Activated T-cell treated with anti-CD3 and anti-CD28 coated beads for 24 hours (primary cell): ENCODE results near the gene MSH3.
"Not testable (repeated sequence)": the region's sequence is repeated elsewhere in the genome, so short reads cannot be mapped to it uniquely, and the experiment has no call there.

ENCODE experiments used
- DNase-seq: peaks from one replicate; pipeline ENCODE4 v3.0.0-alpha.2; 2020; ENCODE audit warnings: low read depth

The MSH3 gene

GRCh38 chr5:80797428-80798024 is 143.1 kb downstream of the MSH3 start:
- DNase-seq, result no peak

DNA sequence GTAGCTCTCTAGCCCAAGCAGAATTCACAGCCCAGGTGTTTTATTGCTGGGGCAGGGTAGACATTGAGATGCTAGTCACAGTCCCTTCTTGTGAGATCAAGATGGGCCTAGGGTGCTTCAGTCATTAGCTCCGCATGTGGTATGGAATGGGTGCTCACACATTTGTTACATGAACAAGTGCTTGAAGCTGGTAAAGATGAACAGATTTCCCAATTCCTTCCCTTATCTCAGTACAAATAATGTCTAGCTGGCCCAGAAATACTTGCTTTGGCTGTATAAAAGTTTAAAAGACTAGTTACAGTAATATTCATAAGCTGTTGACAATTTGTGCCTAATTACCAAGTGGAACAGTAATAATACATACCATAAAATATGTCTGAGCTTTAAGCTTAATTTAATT is 143.7 kb downstream of the MSH3 start:
- DNase-seq, result no peak

DNA sequence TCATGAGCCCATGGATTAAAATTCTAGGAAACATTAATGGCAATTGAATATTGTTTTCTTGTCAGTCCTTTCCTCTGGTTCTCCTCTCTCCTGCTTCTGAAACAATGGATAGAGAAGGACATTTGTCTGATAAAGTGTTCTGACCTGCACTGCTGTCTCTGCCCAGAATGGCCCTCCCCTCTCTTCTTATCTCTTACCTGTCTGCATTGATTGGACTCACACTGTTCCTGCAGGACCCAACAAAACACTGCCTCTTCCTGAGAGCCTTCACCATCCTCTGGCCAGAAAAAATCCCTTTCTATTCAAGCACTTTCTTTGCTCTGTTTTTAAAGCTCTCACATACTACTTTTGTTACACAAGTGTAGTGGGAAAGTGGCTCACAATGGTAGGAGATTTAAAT is 144.2 kb downstream of the MSH3 start:
- DNase-seq, result no peak

DNA sequence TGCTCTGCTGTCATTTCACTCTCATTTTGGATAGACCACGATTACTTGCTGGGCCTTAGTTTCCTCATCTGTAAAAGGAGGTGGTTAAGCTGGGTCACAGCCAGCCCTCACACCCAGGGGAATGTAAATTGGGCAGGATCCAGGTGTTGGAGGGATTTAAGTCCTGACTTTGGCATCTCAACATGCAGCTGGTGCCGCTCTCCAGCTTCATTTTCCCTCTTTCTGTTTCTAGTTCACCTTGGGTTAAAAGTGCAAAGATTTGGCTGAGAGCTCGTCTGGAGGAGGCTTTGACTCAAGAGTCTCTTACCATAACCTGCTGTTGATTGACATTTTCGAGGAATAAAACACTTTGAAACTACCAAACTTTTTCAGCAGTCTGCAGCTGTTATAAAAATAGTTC is 144.6 kb downstream of the MSH3 start:
- no peak for DNase-seq

DNA sequence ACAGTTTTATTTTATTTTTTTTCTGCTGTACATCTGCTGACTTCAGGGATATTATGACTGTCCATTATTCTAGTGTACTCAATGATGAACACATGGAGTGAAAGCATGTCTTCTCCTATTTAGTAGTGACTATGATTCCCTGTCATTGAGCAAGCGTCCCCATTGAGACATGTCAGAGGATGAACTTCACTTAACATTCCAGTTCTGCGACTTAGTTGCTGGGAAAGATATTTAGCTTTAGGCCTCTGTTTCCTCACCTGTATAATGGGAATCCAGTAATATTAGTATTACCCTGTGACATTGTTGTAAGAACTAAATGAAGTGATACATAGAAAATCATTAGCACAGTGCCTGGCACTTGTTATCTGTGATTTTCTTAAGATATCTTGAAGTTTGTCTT is 145.1 kb downstream of the MSH3 start:
- no peak for DNase-seq

DNA sequence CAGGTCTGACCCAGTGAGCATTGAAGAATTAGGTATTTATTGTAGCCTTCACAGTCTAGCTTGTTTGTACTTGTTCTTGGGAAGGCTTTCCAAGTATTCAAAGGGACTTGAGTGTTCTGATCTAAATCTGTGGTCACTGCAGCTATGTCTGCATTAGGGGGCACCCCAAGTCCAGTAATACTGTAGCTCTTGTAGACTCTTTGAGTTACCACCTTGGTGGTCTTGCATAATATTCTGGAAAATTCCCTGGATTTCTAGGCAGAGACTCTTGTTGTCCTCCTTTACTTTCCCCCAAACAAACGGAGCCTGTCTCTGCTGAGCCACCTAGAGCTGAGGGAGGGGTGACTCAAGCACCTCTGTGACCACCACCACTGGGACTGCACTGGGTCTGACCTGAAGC is 149.9 kb downstream of the MSH3 start:
- no peak for DNase-seq

DNA sequence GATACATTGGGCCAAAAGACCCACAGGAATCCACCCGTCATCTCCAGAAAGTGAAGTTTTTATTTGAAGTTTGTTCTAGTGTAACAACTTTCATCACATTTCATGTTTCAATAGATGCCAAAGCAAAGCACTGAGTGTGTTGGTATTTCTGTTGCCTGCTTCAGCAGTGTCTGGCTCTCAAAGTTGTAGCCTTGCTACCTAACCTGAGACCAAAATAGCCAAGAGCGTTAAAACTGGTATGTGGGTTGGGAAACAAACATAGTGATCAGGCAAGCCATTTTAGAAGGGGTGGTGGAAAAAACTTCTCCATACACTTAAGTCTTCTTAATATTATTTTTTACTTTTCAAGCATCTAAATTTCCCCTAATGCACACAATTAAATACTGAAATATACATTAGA is 150.6 kb downstream of the MSH3 start:
- DNase-seq, result no peak

DNA sequence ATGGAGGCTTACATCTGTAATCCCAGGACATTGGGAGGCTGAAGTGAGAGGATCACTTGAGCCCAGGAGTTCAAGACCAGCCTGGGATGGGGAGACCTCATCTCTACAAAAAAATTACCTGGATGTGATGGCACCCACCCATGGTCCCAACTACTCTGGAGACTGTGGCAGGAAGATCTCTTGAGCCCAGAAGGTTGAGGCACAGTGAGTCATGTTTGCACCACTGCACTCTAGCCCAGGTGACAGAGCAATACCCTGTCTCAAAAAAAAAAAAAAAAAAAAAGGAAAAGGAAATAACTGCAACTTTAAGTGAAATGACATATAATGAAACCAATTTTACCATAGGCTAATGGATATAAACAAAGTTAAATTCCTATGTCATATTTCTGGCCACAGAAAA is 152.5 kb downstream of the MSH3 start:
- no peak for DNase-seq

GRCh38 chr5:80809451-80809850 is 155.0 kb downstream of the MSH3 start:
- DNase-seq, result no peak

DNA sequence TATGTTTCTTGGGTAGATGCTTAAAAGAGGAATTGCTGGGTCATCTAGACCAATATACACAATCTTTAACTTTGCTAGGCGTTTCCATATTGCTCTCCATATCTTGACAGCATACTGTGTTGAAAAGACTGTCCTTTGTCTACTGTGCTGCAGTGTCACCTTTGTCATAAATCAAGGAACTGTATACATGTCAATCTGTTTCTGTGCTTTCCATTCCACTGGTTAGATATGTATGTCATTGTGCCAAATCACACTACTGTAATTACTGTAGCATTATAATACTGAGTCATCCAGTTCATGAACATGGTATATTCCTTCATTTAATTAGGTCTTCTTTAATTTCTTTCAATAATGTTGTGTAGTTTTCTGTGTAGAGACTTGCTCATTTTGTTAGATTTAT is 156.0 kb downstream of the MSH3 start:
- no peak for DNase-seq

- no peak for DNase-seq
These were observed 162.1 kb downstream of the MSH3 start for GRCh38 chr5:80816590-80816989.

GRCh38 chr5:80820685-80821084 is 166.2 kb downstream of the MSH3 start:
- no peak for DNase-seq

- no peak for DNase-seq
These were observed 168.2 kb downstream of the MSH3 start for GRCh38 chr5:80822640-80823039.

DNA sequence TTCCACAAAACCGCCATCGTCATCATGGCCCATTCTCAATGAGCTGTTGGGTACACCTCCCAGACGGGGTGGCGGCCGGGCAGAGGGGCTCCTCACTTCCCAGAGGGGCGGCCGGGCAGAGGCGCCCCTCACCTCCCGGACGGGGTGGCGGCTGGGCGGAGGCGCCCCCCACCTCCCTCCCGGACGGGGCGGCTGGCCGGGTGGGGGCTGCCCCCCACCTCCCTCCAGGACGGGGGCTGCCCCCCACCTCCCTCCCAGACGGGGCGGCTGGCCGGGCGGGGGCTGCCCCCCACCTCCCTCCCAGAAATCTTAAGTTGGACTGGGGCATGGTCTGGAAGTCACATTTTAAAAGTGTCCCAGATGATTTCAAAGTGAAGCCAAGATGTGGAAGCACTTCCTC is 169.7 kb downstream of the MSH3 start:
- not testable (repeated sequence) for DNase-seq

- DNase-seq, result no peak
These were observed 171.5 kb downstream of the MSH3 start for GRCh38 chr5:80825786-80826460.

DNA sequence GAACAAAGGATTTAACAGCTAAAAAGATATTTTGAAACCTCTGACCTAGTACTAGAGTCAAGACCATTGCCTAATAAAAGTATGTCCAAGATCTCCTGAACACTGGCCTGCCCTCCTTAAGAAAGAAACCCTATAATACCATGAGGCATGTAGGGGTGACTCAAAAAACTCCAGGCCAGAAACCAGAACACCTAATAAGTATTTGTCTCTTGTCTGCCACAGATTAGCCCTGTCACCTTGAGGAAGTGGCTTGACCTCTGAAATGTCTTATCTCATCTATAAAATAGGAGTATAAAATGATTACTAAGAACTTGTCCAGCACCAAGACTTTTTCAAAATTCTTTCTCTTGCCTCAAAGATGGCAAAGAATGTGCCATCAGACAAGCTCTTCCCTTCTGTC is 180.3 kb downstream of the MSH3 start:
- no peak for DNase-seq

GRCh38 chr5:80835128-80835527 is 180.7 kb downstream of the MSH3 start:
- DNase-seq, result no peak

DNA sequence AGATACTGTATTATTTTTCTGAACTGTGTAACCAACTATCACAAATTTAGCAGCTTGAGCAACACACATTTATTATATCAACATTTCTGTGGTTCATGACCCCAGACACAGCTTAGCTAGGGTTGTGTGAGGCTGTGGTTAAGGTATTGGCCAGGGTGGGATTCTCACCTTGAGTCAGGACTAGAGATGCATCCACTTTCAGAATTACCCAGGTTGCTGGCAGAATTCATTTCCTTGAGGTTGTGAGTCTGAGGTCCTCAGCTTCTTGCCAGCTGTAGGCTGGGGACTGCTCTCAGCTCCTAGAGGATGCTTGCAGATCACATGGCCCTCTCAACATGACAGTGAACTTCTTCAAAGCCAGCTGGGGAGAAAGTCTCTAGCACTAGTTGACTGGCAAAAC is 183.2 kb downstream of the MSH3 start:
- DNase-seq, result peak; percentile 2

GRCh38 chr5:80841026-80841797 is 186.8 kb downstream of the MSH3 start:
- DNase-seq, result not testable (repeated sequence)

GRCh38 chr5:80846422-80846821 is 192.0 kb downstream of the MSH3 start:
- DNase-seq, result not testable (repeated sequence)

DNA sequence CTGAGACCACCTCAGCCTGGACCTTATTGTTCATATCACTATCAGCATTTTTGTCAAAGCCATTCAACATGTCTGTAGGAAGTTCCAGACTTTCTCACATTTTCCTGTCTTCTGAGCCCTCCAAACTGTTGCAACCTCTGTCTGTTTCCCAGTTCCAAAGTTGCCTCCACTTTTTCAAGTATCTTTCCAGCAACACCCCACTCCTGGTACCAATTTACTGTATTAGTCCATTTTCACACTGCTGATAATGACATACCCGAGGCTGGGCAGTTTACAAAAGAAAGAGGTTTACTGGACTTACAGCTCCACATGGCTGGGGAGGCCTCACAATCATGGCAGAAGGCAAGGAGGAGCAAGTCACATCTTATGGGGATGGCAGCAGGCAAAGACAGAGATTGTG is 195.7 kb downstream of the MSH3 start:
- DNase-seq, result not testable (repeated sequence)

DNA sequence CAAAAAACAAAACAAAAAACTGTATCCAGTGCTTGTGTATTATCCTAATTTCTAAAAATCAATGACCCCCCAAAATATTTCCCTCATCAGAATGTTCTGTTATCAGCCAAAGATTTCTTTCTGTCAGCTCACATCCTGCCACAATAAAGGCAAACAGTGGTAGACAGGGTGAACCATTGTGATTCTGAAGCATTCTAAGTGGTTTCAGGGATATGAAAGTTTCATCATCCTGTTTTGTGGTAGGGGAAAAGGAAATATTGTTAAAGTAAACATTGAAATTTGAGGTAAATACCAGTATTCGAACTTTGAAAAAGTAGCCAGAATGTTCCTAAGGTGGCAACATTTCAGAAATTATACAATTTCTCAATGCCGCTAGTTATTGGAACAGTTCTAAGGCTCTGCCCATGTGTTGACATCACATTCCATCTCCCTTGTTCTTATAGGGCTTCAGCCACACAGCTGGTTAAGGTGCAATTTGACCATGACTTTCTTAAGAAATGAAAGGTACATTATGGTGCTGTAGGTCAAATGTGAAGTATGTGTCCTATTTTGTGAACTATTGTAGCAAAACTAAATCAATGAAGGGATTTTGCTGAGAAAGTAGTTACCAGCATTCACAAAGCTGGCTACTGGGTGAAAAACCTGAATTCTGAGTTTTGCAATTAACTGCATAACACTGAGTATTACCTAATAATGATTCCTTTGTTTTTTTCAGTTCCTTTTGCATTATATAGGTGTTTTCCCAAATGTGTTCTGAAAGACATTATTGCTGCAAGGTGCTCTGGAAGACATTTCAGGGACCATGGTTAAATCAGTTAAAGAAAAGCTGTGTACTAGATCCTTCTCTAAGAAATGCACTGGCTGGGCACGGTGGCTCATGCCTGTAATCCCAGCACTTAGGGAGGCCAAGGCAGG is 198.1 kb downstream of the MSH3 start:
- DNase-seq, result no peak
